ENCODE data around the gene ACTBL2.
A peak's percentile ranks its signal among the peaks of the same experiment; 100 is the strongest.

ACTBL2 gene

GRCh38 chr5:57442080-57442839, 40.4 kb downstream of the ACTBL2 start (continued):
- TF ChIP-seq OSR2 (tag by site-specific recombination; IDR thresholded peaks at IDR 0.05) (peak; percentile 58), ZNF701 (tag by site-specific recombination; IDR thresholded peaks at IDR 0.05) (no peak), ZSCAN23 (tag by site-specific recombination; IDR thresholded peaks at IDR 0.05) (0 out of 2 replicates have a peak, but pooled peaks have one; percentile 39), SCRT2 (tag by site-specific recombination; IDR thresholded peaks at IDR 0.05) (peak; percentile 64; the same call in 1 of the 2 replicates), GLIS1 (tag by site-specific recombination; IDR thresholded peaks at IDR 0.05) (no peak), ZXDB (tag by site-specific recombination; IDR thresholded peaks at IDR 0.05) (0 out of 2 replicates have a peak, but pooled peaks have one; percentile 37), ZNF26 (tag by site-specific recombination; IDR thresholded peaks at IDR 0.05) (no peak), GLI4 (tag by site-specific recombination; IDR thresholded peaks at IDR 0.05) (0 out of 2 replicates have a peak, but pooled peaks have one; percentile 18), ZNF266 (tag by site-specific recombination; IDR thresholded peaks at IDR 0.05; ENCODE audit: low read depth) (no peak), ZNF2 (tag by site-specific recombination; IDR thresholded peaks at IDR 0.05) (no peak), ZBTB48 (tag by site-specific recombination; IDR thresholded peaks at IDR 0.05) (peak; percentile 96), ZIC2 (tag by site-specific recombination; IDR thresholded peaks at IDR 0.05) (peak; percentile 86), ZBTB21 (tag by site-specific recombination; IDR thresholded peaks at IDR 0.05) (0 out of 2 replicates have a peak, but pooled peaks have one; percentile 22), SETDB1 (IDR thresholded peaks at IDR 0.05; ENCODE audit: insufficient read length, low read length) (peak; percentile 24)

GRCh38 chr5:57441557-57441956, 41.1 kb downstream of the ACTBL2 start:
- ChIA-PET CTCF (interaction anchor here (0.6 to 2.3 kb wide), 8 partner anchors 23 to 1020 kb away, joined by 3 to 9 read pairs (median 3); no protein-coding TSS in a partner anchor), POLR2A (interaction anchor here (0.8 to 2.1 kb wide), 8 partner anchors 9 to 1018 kb away, joined by 3 to 14 read pairs (median 4); partner anchors contain the start of gene PLK2)
- Histone ChIP-seq H3K36me3 (ENCODE audit: control insufficient read depth in 2 of 2, insufficient read depth in 1 of 2, low read length in 2 of 2) (no peaks in the 10 kb centered on the region), H3K4me1 (ENCODE audit: control insufficient read depth, insufficient read depth, low read length) (peaks cover 19% of the 10 kb centered on the region), H3K27ac (ENCODE audit: extremely low read depth, low read depth, low read length) (peak overlapping the region; percentile 96), H3K9me3 (ENCODE audit: control insufficient read depth, insufficient read depth, low read depth, low read length) (no peaks in the 10 kb centered on the region), H3K4me3 (ENCODE audit: low read depth, low read length) (no peak overlapping the region)
- TF ChIP-seq ZNF24 (tag by site-specific recombination; IDR thresholded peaks at IDR 0.05) (peak; percentile 88), GLI2 (tag by site-specific recombination; IDR thresholded peaks at IDR 0.05; ENCODE audit: borderline replicate concordance, low read depth) (peak; percentile 15; the same call in 1 of the 2 replicates), ZNF416 (tag by site-specific recombination; IDR thresholded peaks at IDR 0.05) (no peak), ZNF529 (tag by site-specific recombination; IDR thresholded peaks at IDR 0.05; ENCODE audit: insufficient replicate concordance) (no peak), ZNF600 (tag by site-specific recombination; IDR thresholded peaks at IDR 0.05) (peak; percentile 51; the same call in 1 of the 2 replicates), ZNF843 (tag by site-specific recombination; IDR thresholded peaks at IDR 0.05) (peak; percentile 67), ZIC2 (tag by site-specific recombination; IDR thresholded peaks at IDR 0.05) (no peak), ELK4 (IDR thresholded peaks at IDR 0.05; ENCODE audit: borderline replicate concordance, low read depth, low read length) (no peak), ZNF2 (tag by site-specific recombination; IDR thresholded peaks at IDR 0.05) (no peak), ZNF398 (tag by site-specific recombination; IDR thresholded peaks at IDR 0.05) (peak; percentile 76), ZBTB1 (tag by site-specific recombination; IDR thresholded peaks at IDR 0.05) (no peak), ZNF184 (tag by site-specific recombination; IDR thresholded peaks at IDR 0.05) (peak; percentile 72; the same call in 1 of the 2 replicates), ZNF404 (tag by site-specific recombination; IDR thresholded peaks at IDR 0.05) (no peak), ZNF654 (tag by site-specific recombination; IDR thresholded peaks at IDR 0.05; ENCODE audit: low read depth) (no peak), ZBTB20 (tag by site-specific recombination; IDR thresholded peaks at IDR 0.05) (peak; percentile 79), ZNF571 (tag by site-specific recombination; IDR thresholded peaks at IDR 0.05) (no peak), GLIS1 (tag by site-specific recombination; IDR thresholded peaks at IDR 0.05) (peak; percentile 85), KLF16 (tag by site-specific recombination; IDR thresholded peaks at IDR 0.05) (no peak), WT1 (tag by site-specific recombination; IDR thresholded peaks at IDR 0.05) (peak; percentile 69), ZNF792 (tag by site-specific recombination; IDR thresholded peaks at IDR 0.05) (no peak)
- TF ChIP-seq, protein P1, sequence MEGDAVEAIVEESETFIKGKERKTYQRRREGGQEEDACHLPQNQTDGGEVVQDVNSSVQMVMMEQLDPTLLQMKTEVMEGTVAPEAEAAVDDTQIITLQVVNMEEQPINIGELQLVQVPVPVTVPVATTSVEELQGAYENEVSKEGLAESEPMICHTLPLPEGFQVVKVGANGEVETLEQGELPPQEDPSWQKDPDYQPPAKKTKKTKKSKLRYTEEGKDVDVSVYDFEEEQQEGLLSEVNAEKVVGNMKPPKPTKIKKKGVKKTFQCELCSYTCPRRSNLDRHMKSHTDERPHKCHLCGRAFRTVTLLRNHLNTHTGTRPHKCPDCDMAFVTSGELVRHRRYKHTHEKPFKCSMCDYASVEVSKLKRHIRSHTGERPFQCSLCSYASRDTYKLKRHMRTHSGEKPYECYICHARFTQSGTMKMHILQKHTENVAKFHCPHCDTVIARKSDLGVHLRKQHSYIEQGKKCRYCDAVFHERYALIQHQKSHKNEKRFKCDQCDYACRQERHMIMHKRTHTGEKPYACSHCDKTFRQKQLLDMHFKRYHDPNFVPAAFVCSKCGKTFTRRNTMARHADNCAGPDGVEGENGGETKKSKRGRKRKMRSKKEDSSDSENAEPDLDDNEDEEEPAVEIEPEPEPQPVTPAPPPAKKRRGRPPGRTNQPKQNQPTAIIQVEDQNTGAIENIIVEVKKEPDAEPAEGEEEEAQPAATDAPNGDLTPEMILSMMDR (tag by site-specific recombination; IDR thresholded peaks at IDR 0.05), result no peak

Measured in HEK293 (cell line).